Activated CD8-positive, alpha-beta T cell treated with anti-CD3 and anti-CD28 coated beads for 36 hours (primary cell): ENCODE data around the gene GNG4. TPM values are rescaled to one million over a fixed set of nuclear protein-coding genes. Genes with fewer than 3 reads are reported as not detected.

ENCODE experiments used
- ATAC-seq: fragments of 200-7000 bp; cut with Tn5 transposase; one replicate; pipeline ENCODE4 v1.10.0; 2021; ENCODE audit warnings: mild to moderate bottlenecking, moderate library complexity
- CTCF ChIA-PET: fragments of 350-600 bp; sonication (Branson Sonifier 250); formaldehyde crosslinking; loops from one replicate; lab custom pipeline; 2021; ENCODE audit warnings: antibody characterized with exemption; lab: Charles Lee
- POLR2A ChIA-PET: fragments of 350-600 bp; sonication (Branson Sonifier 250); formaldehyde crosslinking; loops from one replicate; lab custom pipeline; 2021; ENCODE audit warnings: antibody characterized with exemption; lab: Charles Lee
- DNase-seq: peaks from one replicate; pipeline ENCODE4 v3.0.0-alpha.2; 2020
- H3K27ac Mint-ChIP-seq: one replicate; pipeline ENCODE4 v1.8.0; 2021; ENCODE audit warnings: mild to moderate bottlenecking, mixed read lengths
- H3K27me3 Mint-ChIP-seq: one replicate; pipeline ENCODE4 v1.8.0; 2021; ENCODE audit warnings: mixed read lengths
- H3K36me3 Mint-ChIP-seq: one replicate; pipeline ENCODE4 v1.8.0; 2021; ENCODE audit warnings: low read depth, mixed read lengths
- H3K4me1 Mint-ChIP-seq: one replicate; pipeline ENCODE4 v1.8.0; 2021; ENCODE audit warnings: low read depth, mixed read lengths
- H3K4me3 Mint-ChIP-seq: one replicate; pipeline ENCODE4 v1.8.0; 2021; ENCODE audit warnings: mild to moderate bottlenecking, moderate library complexity, mixed read lengths
- H3K9me3 Mint-ChIP-seq: one replicate; pipeline ENCODE4 v1.8.0; 2021; ENCODE audit warnings: mixed read lengths
- CTCF ChIP-seq: fragments of 200-600 bp; IDR thresholded peaks from one replicate; pipeline ENCODE4 v1.8.0; 2022; ENCODE audit warnings: antibody characterized with exemption, mild to moderate bottlenecking
- intact Hi-C: fragments of 100-400 bp; cut with micrococcal nuclease; formaldehyde crosslinking; loops from one replicate; pipeline ENCODE4 v1.10.0; 2022
- total RNA-seq, 2 experiments: library from RNA; stranded (reverse); gene quantifications; one replicate each; pipeline ENCODE4 v1.2.3, GENCODE V29; 2021

The GNG4 gene
- total RNA-seq, 2 experiments from 2014 or later, result 2.2 to 2.3 TPM

- Mint-ChIP-seq H3K27me3 (peaks cover 13% of the 10 kb centered on the region), H3K36me3 (peaks cover 1% of the 10 kb centered on the region), H3K4me3 (no peak overlapping the region), H3K9me3 (peaks cover 9% of the 10 kb centered on the region), H3K4me1 (peaks cover 5% of the 10 kb centered on the region), H3K27ac (no peak overlapping the region)
- DNase-seq (no peak), ATAC-seq (no peak)
- ChIA-PET POLR2A (interaction anchor here (0.7 kb wide), 1 partner anchor 54 kb away, joined by 3 read pairs; no protein-coding TSS in a partner anchor), CTCF (interaction anchor here (1.1 to 2.0 kb wide), 3 partner anchors 10 to 75 kb away, joined by 3 to 9 read pairs (median 8); no protein-coding TSS in a partner anchor)
- intact Hi-C loops, result no loop called here
- TF ChIP-seq CTCF, result no peak
Observed at GRCh38 chr1:235588916-235589515, 60.6 kb downstream of the GNG4 start.

- intact Hi-C loops, result no loop called here
- ATAC-seq (no peak), DNase-seq (no peak)
- Mint-ChIP-seq H3K27ac (no peak overlapping the region), H3K4me1 (no peaks in the 10 kb centered on the region), H3K36me3 (peaks cover 1% of the 10 kb centered on the region), H3K9me3 (peaks cover 9% of the 10 kb centered on the region), H3K4me3 (no peak overlapping the region), H3K27me3 (peaks cover 17% of the 10 kb centered on the region)
- CTCF ChIA-PET, result interaction anchor here (2.0 kb wide), 1 partner anchor 11 kb away, joined by 9 read pairs; no protein-coding TSS in a partner anchor
- no peak for TF ChIP-seq CTCF
- POLR2A ChIA-PET, result no interaction called here
Observed at GRCh38 chr1:235588156-235588555, 61.4 kb downstream of the GNG4 start.

GRCh38 chr1:235586992-235587391, 62.6 kb downstream of the GNG4 start:
- DNase-seq (no peak), ATAC-seq (no peak)
- no peak overlapping the region for H3K4me3 Mint-ChIP-seq
- intact Hi-C loops, result no loop called here
- TF ChIP-seq CTCF, result no peak
- H3K27me3 Mint-ChIP-seq, result peaks cover 11% of the 10 kb centered on the region
- peaks cover 9% of the 10 kb centered on the region for H3K9me3 Mint-ChIP-seq
- ChIA-PET CTCF (no interaction called here), POLR2A (no interaction called here)
- H3K36me3 Mint-ChIP-seq, result peaks cover 1% of the 10 kb centered on the region
- no peaks in the 10 kb centered on the region for H3K4me1 Mint-ChIP-seq
- H3K27ac Mint-ChIP-seq, result no peak overlapping the region

DNA sequence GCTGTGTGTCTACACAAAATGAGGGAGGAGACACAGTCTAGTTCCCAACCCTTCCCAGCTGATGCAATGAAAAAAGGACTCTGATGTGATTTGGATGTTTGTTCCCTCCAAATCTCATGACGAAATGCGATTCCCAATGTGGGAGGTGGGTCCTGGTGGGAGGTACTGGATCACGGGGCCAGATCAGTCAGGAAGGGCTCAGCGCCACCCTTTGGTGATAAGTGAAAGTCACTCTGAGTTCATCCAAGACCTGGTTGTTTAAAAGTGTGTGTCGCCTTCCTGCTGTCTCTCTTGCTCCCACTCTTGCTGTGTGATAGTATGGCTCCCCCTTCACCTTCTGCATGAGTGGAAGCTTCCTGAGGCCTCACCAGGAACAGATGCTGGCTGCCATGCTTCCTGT, 63.2 kb downstream of the GNG4 start:
- peaks cover 11% of the 10 kb centered on the region for H3K27me3 Mint-ChIP-seq
- H3K4me1 Mint-ChIP-seq, result no peaks in the 10 kb centered on the region
- DNase-seq (no peak), ATAC-seq (no peak)
- H3K4me3 Mint-ChIP-seq, result no peak overlapping the region
- no peak for TF ChIP-seq CTCF
- no peak overlapping the region for H3K27ac Mint-ChIP-seq
- peaks cover 1% of the 10 kb centered on the region for H3K36me3 Mint-ChIP-seq
- ChIA-PET POLR2A (no interaction called here), CTCF (no interaction called here)
- peaks cover 9% of the 10 kb centered on the region for H3K9me3 Mint-ChIP-seq
- intact Hi-C loops, result no loop called here

DNA sequence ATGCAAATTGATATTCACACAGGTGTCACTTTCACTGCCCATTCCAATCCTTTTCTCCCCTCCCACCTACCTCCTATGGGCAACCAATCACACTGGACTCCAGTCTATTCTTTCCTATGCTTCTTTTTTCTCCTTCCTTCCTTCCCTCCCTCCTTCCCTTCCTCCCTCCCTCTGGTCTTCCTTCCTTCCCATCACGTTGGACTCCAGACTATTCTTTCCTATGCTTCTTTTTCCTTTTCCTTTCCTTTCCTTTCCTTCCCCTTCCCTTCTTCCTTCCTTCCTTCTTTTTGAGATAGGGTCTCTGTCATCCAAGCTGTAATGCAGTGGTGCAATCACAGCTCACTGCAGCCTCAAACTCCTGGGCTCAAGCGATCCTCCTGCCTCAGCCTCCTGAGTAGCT, 64.6 kb downstream of the GNG4 start:
- no peak for DNase-seq
- no peak overlapping the region for H3K27ac Mint-ChIP-seq
- H3K9me3 Mint-ChIP-seq, result peaks cover 11% of the 10 kb centered on the region
- ATAC-seq, result no peak
- CTCF ChIA-PET, result no interaction called here
- intact Hi-C loops, result no loop called here
- TF ChIP-seq CTCF, result no peak
- POLR2A ChIA-PET, result no interaction called here
- peaks cover 11% of the 10 kb centered on the region for H3K27me3 Mint-ChIP-seq
- H3K4me1 Mint-ChIP-seq, result no peaks in the 10 kb centered on the region
- H3K4me3 Mint-ChIP-seq, result no peak overlapping the region
- peaks cover 1% of the 10 kb centered on the region for H3K36me3 Mint-ChIP-seq
